Measurements from ENCODE around the gene IGFN1. TPM values are rescaled to one million over a fixed set of nuclear protein-coding genes. Genes with fewer than 3 reads are reported as not detected.
"Not testable (repeated sequence)": the region's sequence is repeated elsewhere in the genome, so short reads cannot be mapped to it uniquely, and the experiment has no call there.

The IGFN1 gene
- total RNA-seq, 1 donor from 2014 or later: not detected

- DNase-seq (ENCODE audit: extremely low read depth, low read depth, low spot score): not testable (repeated sequence)
These were observed 27.6 kb upstream of the IGFN1 start for GRCh38 chr1:201163036-201163435.

GRCh38 chr1:201163707-201164106 is 26.9 kb upstream of the IGFN1 start:
- no peak for DNase-seq (ENCODE audit: extremely low read depth, low read depth, low spot score)

GRCh38 chr1:201164645-201165044 is 26.0 kb upstream of the IGFN1 start:
- DNase-seq (ENCODE audit: extremely low read depth, low read depth, low spot score): no peak

GRCh38 chr1:201167041-201167991 is 23.3 kb upstream of the IGFN1 start:
- no peak for DNase-seq (ENCODE audit: extremely low read depth, low read depth, low spot score)

- no peak for DNase-seq (ENCODE audit: extremely low read depth, low read depth, low spot score)
These were observed 21.4 kb upstream of the IGFN1 start for GRCh38 chr1:201169203-201169602.

GRCh38 chr1:201169971-201170532 is 20.6 kb upstream of the IGFN1 start:
- DNase-seq (ENCODE audit: extremely low read depth, low read depth, low spot score): no peak

- no peak for DNase-seq (ENCODE audit: extremely low read depth, low read depth, low spot score)
These were observed 20.0 kb upstream of the IGFN1 start for GRCh38 chr1:201170533-201171062.

GRCh38 chr1:201171063-201172036 is 19.3 kb upstream of the IGFN1 start:
- no peak for DNase-seq (ENCODE audit: extremely low read depth, low read depth, low spot score)

GRCh38 chr1:201172326-201172725 is 18.3 kb upstream of the IGFN1 start:
- DNase-seq (ENCODE audit: extremely low read depth, low read depth, low spot score): no peak

- no peak for DNase-seq (ENCODE audit: extremely low read depth, low read depth, low spot score)
These were observed 17.5 kb upstream of the IGFN1 start for GRCh38 chr1:201172999-201173610.

- DNase-seq (ENCODE audit: extremely low read depth, low read depth, low spot score): no peak
These were observed 16.9 kb upstream of the IGFN1 start for GRCh38 chr1:201173736-201174135.

GRCh38 chr1:201175820-201176500 is 14.7 kb upstream of the IGFN1 start:
- no peak for DNase-seq (ENCODE audit: extremely low read depth, low read depth, low spot score)

GRCh38 chr1:201176940-201177339 is 13.7 kb upstream of the IGFN1 start:
- no peak for DNase-seq (ENCODE audit: extremely low read depth, low read depth, low spot score)

GRCh38 chr1:201178718-201179117 is 11.9 kb upstream of the IGFN1 start:
- DNase-seq (ENCODE audit: extremely low read depth, low read depth, low spot score): no peak

GRCh38 chr1:201180141-201180540 is 10.5 kb upstream of the IGFN1 start:
- no peak for DNase-seq (ENCODE audit: extremely low read depth, low read depth, low spot score)

GRCh38 chr1:201180901-201181300 is 9.7 kb upstream of the IGFN1 start:
- DNase-seq (ENCODE audit: extremely low read depth, low read depth, low spot score): no peak

- no peak for DNase-seq (ENCODE audit: extremely low read depth, low read depth, low spot score)
These were observed 9.3 kb upstream of the IGFN1 start for GRCh38 chr1:201181323-201181722.

GRCh38 chr1:201181726-201182125 is 8.9 kb upstream of the IGFN1 start:
- DNase-seq (ENCODE audit: extremely low read depth, low read depth, low spot score): no peak

- no peak for DNase-seq (ENCODE audit: extremely low read depth, low read depth, low spot score)
These were observed 7.4 kb upstream of the IGFN1 start for GRCh38 chr1:201183209-201183608.

- DNase-seq (ENCODE audit: extremely low read depth, low read depth, low spot score): no peak
These were observed 6.9 kb upstream of the IGFN1 start for GRCh38 chr1:201183753-201184152.
